NCI-H2227 (cell line): ENCODE results near the gene SOX18.
A peak's percentile ranks its signal among the peaks of the same experiment; 100 is the strongest.

Experiments
- DNase-seq: peaks from one replicate; lab custom pipeline; 2025; ENCODE audit not compliant: unreplicated experiment; lab: John Stamatoyannopoulos, UW

SOX18 gene

GRCh38 chr20:64053841-64054661 lies 4.6 kb upstream of the SOX18 start:
- peak; percentile 49 for DNase-seq

GRCh38 chr20:64052987-64053840 lies 3.8 kb upstream of the SOX18 start:
- no peak for DNase-seq

GRCh38 chr20:64052326-64052722 lies 2.9 kb upstream of the SOX18 start:
- DNase-seq = no peak

GRCh38 chr20:64051561-64052325 lies 2.3 kb upstream of the SOX18 start:
- DNase-seq = no peak

- no peak for DNase-seq
Measured at GRCh38 chr20:64051033-64051452, 1.6 kb upstream of the SOX18 start.

- no peak for DNase-seq
Measured at GRCh38 chr20:64050261-64051032, 1.0 kb upstream of the SOX18 start.

GRCh38 chr20:64049878-64050260 lies 430 bp upstream of the SOX18 start:
- no peak for DNase-seq

GRCh38 chr20:64048402-64049044 lies 916 bp downstream of the SOX18 start:
- no peak for DNase-seq

- DNase-seq = no peak
Measured at GRCh38 chr20:64047968-64048401, 1.5 kb downstream of the SOX18 start.

- DNase-seq = no peak
Measured at GRCh38 chr20:64047046-64047389, 2.4 kb downstream of the SOX18 start.

- DNase-seq = no peak
Measured at GRCh38 chr20:64045346-64046011, 4.0 kb downstream of the SOX18 start.

- DNase-seq = no peak
Measured at GRCh38 chr20:64044484-64045247, 4.8 kb downstream of the SOX18 start.

- DNase-seq = no peak
Measured at GRCh38 chr20:64043768-64044167, 5.7 kb downstream of the SOX18 start.

- DNase-seq = peak; percentile 31
Measured at GRCh38 chr20:64042054-64042781, 7.2 kb downstream of the SOX18 start.

- DNase-seq = no peak
Measured at GRCh38 chr20:64041781-64042053, 7.7 kb downstream of the SOX18 start.

- no peak for DNase-seq
Measured at GRCh38 chr20:64041040-64041780, 8.2 kb downstream of the SOX18 start.

- DNase-seq = no peak
Measured at GRCh38 chr20:64040231-64041039, 9.0 kb downstream of the SOX18 start.
